GM21619 (cell line): Measurements from ENCODE around the gene TTC27.

Experiments
- ATAC-seq: cut with Tn5 transposase; IDR thresholded peaks from one replicate; pipeline ENCODE4 v1.9.1; 2021; ENCODE audit not compliant: unreplicated experiment

TTC27 gene

DNA sequence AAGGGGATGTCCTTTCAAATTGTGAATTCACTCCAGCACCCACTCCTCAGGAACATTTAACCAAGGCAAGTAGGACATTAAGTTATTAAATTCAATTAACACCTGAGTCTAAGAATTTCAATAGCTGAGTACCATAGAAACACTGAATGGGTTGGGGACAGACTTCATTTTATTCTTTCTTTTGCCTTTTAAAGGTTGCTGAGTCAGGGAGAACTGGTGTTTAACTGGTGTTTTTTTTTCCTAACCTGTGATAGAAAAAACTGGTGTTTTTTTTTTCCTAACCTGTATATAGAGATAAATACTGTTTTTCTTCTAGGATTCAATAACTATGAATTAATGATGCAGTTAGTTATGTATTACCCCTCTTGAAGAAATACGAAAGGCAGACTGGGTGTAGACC, 38.9 kb downstream of the TTC27 start:
- ATAC-seq = no peak

DNA sequence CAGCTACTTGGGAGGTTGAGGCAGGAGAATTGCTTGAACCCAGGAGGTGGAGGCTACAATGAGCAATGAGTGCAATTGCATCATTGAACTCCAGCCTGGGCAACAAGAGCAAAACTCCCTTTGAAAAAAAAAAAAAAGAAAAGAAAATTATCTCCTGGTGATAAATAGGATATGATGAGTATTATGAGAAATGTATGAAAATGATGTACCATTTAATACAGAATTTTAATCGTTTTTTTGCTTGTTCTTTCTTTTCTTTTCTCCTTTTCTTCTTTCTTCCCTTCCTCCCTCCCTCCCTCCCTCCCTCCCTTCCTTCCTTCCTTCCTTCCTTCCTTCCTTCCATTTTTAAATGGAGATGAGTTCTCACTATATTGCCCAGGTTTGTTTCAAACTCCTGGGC, 40.4 kb downstream of the TTC27 start:
- ATAC-seq = no peak

- no peak for ATAC-seq
These were observed 44.2 kb downstream of the TTC27 start for GRCh38 chr2:32671885-32672533.

GRCh38 chr2:32678825-32679224, 51.0 kb downstream of the TTC27 start:
- ATAC-seq = no peak

GRCh38 chr2:32680942-32681341, 53.1 kb downstream of the TTC27 start:
- ATAC-seq = no peak

DNA sequence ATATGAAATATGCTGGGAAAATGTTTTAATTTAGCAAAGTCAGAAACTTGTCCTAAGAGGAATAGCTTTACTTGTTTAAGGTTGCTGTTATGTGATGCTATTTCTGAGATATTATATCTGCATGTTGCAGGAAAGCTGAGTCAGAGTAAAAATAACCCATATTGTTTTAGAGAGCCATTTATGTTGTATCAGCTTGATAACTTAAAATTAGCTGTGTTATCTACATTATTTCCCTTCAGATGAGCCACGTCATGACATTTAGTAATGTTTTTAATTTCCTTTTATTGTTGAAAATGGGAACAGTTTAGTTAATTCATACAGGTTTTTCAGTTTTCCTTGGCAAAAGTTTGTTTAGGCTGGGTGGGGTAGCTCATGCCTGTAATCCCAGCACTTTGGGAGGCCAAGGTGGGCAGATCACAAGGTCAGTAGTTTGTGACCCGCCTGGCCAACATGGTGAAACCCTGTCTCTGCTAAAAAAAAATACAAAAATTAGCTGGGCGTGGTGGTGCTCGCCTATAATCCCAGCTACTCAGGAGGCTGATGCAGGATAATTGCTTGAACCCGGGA, 55.8 kb downstream of the TTC27 start:
- no peak for ATAC-seq

DNA sequence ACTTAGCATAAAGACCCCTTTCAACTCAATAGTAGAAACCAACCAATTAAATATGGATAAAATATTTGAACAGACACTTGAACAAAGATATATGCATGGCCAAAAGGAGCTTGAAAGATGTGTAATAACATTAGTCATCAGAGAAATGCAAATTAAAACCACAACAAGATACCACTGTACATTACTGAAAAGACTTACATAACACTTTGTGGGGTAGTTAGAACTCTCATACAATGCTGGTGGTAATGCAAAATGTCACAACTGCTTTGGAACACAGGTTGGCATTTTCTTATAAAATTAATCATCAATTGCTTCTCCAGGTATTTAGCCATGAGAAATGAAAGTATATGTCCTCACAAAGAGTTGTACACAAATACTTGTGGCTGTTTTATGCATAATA, 60.7 kb downstream of the TTC27 start:
- peak; percentile 80 for ATAC-seq

- no peak for ATAC-seq
These were observed 63.8 kb downstream of the TTC27 start for GRCh38 chr2:32691678-32692077.

GRCh38 chr2:32696439-32696838, 68.6 kb downstream of the TTC27 start:
- ATAC-seq = no peak

DNA sequence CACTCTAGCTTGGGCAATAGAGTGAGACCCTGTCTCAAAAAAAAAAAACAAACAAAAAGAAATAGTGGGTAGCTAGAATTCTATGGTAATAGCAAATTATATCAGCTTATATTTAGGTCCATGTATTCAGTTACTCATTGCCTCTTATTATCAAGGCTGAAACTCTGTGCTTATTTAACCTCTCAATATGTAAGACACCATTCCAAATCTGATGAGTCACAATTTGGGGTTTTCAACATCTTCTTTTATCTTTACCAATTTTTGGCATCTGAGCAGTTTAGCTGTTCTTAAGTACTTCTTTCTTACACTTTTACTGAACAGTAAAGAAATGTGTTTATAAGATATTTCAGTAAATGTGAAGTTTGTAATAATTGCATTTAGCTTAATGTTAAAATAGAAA, 69.3 kb downstream of the TTC27 start:
- ATAC-seq = no peak

DNA sequence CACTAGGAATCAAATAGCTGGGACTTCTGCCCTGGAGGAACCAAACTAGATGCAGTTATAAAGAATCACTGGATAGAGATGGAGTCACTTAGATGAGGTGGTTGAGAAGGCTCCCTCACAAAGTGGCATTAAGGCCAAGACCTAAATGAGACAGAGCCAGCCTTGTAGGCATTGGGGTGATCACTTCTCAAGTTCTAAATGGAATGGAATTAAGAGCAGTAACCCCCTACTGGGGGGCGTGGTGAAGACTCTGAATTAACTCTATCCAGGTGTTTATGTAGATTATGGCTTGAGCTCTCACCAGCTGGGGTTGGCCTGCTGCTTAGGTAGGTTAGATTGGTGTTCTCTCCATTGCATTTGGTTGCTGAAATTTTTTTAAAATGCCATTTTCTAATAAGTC, 71.3 kb downstream of the TTC27 start:
- no peak for ATAC-seq

- ATAC-seq = peak; percentile 48
These were observed 74.0 kb downstream of the TTC27 start for GRCh38 chr2:32701806-32702205.

DNA sequence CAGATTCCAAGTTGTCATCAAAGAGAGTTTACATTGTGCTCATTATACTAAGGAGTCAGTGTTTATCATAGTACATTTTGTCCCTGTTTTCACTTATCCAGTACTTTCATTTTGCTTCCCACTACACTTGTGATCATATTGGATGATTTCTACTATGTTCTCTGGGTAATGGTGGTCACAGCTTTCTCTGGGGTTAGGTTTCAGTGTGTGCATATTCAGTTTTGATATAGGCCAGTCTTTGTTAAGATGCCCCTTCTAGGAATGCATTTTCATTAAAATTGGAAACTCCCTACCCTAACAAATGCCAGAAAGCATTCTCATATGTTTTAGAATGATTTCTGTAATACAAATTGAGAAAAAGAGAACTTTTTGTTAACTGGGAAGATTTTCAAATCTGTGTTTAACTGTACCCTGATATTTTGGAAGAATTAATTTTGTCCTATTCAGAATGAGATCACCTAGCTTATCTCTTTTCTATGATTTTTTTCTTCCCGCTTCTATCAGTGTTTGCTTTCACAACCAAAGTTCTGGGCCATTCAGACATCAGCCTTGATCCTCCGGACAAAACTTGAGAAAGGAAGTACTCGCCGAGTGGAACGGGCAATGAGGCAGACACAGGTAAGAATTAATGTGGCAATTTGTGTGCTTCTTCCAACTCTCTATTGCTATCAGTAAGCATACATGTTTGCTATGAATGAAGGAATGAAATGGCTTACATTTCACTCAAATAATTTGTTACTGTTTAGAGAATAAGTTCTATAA, 74.6 kb downstream of the TTC27 start:
- ATAC-seq = no peak

GRCh38 chr2:32706815-32707579, 79.1 kb downstream of the TTC27 start:
- no peak for ATAC-seq

- no peak for ATAC-seq
These were observed 83.4 kb downstream of the TTC27 start for GRCh38 chr2:32711219-32711618.

- ATAC-seq = no peak
These were observed 84.2 kb downstream of the TTC27 start for GRCh38 chr2:32711908-32712501.

- no peak for ATAC-seq
These were observed 85.0 kb downstream of the TTC27 start for GRCh38 chr2:32712870-32713269.

DNA sequence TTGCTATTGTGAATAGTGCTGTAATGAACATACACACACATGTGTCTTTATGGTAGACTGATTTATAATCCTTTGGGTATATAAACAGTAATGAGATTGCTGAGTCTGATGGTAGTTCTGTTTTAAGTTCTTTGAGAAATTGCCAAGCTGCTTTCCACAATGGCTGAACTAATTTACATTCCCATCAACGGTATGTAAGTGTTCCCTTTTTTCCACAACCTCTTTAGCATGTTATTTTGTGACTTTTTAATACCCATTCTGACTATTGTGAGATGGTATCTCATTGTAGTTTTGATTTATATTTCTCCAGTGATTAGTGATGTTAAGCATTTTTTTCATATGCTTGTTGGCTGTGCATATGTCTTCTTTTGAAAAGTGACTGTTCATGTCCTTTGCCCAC, 86.7 kb downstream of the TTC27 start:
- ATAC-seq = no peak

GRCh38 chr2:32715391-32715841, 87.6 kb downstream of the TTC27 start:
- ATAC-seq = peak; percentile 94

DNA sequence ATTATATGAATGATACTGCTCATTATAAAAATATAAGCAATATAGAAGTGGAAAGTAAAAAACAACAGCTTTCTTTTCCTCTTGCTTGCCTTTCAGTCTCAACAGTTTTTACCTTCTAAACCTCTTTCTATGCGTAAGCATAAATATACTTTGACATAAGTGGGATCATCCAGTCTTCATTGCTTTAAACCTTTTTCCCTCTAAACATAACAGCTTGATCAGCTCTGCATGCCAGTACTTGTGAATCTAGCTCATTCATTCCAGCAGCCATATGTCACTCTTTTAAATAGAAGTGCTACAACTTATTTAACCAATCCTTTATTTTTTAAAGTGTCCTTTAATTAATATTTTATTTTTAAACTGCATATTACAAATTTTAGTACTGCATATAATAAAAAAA, 88.1 kb downstream of the TTC27 start:
- ATAC-seq = no peak

DNA sequence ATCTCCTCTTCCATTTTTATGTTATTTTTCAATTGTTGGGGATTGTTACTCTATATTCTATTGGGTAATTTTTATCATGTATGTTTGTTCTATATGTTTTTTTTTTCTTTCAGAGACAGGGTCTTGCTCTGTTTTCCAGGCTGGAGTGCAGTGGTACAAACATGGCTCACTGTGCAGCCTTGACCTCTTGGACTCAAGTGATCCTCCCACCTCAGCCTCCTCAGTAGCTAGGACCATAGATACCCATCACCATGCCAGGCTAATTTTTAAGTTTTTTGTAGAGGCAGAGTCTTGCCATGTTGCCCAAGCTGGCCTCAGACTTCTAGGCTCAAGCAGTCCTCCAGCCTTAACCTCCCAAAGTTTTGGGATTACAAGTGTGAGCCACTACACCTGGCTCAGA, 88.7 kb downstream of the TTC27 start:
- ATAC-seq = no peak
